Measurements from ENCODE around the gene MT1HL1.

DNA sequence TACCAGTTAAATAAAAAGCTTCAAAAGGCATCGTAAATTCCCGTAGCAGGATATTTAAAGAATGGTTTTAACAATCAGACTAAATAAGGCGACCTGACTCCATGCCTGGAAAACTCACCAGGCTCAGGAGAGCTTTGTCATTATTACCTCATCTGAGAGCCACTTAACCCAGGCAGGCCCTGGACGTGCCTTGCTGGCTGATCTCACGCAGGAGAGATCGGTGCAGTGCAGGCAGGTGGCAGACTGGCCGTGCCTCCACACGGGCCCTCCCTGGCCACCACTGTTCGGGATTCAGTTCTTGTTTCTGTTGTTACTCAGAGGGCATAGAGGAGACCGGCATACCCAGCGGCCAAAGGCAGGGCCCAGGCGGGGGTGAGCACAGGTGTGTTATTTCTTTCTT is 6.4 kb downstream of the MT1HL1 start:
- TF ChIP-seq, protein P1, sequence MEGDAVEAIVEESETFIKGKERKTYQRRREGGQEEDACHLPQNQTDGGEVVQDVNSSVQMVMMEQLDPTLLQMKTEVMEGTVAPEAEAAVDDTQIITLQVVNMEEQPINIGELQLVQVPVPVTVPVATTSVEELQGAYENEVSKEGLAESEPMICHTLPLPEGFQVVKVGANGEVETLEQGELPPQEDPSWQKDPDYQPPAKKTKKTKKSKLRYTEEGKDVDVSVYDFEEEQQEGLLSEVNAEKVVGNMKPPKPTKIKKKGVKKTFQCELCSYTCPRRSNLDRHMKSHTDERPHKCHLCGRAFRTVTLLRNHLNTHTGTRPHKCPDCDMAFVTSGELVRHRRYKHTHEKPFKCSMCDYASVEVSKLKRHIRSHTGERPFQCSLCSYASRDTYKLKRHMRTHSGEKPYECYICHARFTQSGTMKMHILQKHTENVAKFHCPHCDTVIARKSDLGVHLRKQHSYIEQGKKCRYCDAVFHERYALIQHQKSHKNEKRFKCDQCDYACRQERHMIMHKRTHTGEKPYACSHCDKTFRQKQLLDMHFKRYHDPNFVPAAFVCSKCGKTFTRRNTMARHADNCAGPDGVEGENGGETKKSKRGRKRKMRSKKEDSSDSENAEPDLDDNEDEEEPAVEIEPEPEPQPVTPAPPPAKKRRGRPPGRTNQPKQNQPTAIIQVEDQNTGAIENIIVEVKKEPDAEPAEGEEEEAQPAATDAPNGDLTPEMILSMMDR (IDR thresholded peaks at IDR 0.05; ENCODE audit: low read length) = no peak
- TF ChIP-seq EZH2 (optimal IDR thresholded peaks at IDR 0.05; ENCODE audit: low read depth, low read length) = no peak
- TF ChIP-seq EZH2phosphoT487 (IDR thresholded peaks at IDR 0.05; ENCODE audit: low read length) = no peak

Data from MM.1S (cell line).